ENCODE data around the gene PPT2. TPM values are rescaled to one million over a fixed set of nuclear protein-coding genes. Genes with fewer than 3 reads are reported as not detected.
A peak's percentile ranks its signal among the peaks of the same experiment; 100 is the strongest.

PPT2 gene
- total and polyA plus RNA-seq, 2 of the 13 experiments (the other 11 are each of a cell fraction or from before 2014, with no cell fraction given), result 39.2 to 61.8 TPM

DNA sequence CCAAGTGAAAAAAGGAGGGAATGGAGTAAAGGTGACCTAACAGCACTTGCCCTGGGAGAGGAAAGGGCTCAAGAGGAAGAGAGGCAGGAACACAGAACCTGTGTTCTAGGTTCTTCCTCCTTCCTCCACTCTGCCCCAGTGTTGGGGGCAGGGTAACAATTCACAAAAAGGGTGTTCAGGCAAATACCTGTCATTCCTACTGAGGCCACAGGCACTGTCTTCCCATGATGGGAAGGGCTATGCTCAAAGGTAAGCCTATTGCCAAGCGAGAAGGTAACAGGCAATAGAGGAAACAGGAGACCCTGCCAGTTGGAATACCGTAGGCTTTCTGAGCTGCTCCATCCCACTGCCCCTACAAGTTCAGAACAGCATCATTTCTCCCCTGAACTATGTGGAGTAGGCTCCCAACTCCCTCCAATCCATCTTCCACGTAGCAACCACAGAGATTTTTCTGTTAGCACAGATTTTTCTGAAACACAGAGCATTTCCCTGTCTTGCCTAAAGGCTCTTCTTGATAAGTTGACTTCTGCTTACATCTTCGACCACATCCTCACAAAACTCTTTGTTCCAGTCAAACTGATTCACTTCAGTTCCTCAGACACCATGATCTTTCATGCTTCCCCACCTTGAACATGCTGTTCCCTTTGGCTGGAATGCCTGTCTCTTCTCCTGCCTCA is 19.2 kb downstream of the PPT2 start (continued):
- TF ChIP-seq GMEB2 (CRISPR knock-in tag; IDR thresholded peaks at IDR 0.05; ENCODE audit: low read depth), result no peak
- TF ChIP-seq TOE1 (CRISPR knock-in tag; IDR thresholded peaks at IDR 0.05), result no peak
- no peak for TF ChIP-seq KDM5A (IDR thresholded peaks at IDR 0.05; ENCODE audit: borderline replicate concordance, low read length)
- TF ChIP-seq, protein P1, sequence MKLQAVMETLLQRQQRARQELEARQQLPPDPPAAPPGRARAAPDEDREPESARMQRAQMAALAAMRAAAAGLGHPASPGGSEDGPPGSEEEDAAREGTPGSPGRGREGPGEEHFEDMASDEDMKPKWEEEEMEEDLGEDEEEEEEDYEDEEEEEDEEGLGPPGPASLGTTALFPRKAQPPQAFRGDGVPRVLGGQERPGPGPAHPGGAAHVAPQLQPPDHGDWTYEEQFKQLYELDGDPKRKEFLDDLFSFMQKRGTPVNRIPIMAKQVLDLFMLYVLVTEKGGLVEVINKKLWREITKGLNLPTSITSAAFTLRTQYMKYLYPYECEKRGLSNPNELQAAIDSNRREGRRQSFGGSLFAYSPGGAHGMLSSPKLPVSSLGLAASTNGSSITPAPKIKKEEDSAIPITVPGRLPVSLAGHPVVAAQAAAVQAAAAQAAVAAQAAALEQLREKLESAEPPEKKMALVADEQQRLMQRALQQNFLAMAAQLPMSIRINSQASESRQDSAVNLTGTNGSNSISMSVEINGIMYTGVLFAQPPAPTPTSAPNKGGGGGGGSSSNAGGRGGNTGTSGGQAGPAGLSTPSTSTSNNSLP (IDR thresholded peaks at IDR 0.05; ENCODE audit: low read depth, low read length), result no peak

DNA sequence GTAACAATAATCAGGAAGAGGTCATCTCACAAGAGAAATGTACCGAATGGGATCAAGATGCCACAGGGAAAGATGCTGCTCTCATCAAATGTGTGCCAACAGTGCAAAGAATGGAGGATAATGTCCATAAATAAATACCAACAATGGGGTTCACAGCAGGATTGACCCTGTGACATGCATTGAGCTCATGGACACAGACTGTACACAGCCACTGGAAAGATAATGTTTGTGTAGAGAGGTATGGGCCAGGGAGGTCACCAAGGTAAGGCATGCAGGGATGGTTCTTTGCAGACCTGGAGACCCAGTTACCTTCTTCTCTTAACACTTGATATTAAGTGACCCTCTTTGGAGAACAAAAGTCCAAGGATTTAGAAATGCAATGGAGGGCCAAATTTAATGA is 20.5 kb downstream of the PPT2 start:
- POLR2A ChIA-PET, result interaction anchor here (1.0 kb wide), 1 partner anchor 21 kb away, joined by 3 read pairs; no protein-coding TSS in a partner anchor
- no peaks in the 10 kb centered on the region; a peak in 1 of 5 replicates for H3K27me3 ChIP-seq (ENCODE audit: control insufficient read depth in 1 of 2, insufficient read depth in 2 of 2, low read length in 2 of 2)
- no peak overlapping the region for H2AFZ ChIP-seq (ENCODE audit: low read length)
- ATAC-seq, result no peak
- peaks cover 52% of the 10 kb centered on the region for H3K4me1 ChIP-seq (ENCODE audit: insufficient read depth, low read length)
- no peaks in the 10 kb centered on the region for H4K20me1 ChIP-seq (ENCODE audit: insufficient read depth, low read length)
- peaks cover 13 to 21% of the 10 kb centered on the region in 2 experiments for H3K36me3 ChIP-seq (replicated peaks in 1 of 2; ENCODE audit: control insufficient read depth in 1 of 2, insufficient read depth in 2 of 2, low read length in 2 of 2)
- FAIRE-seq, result no peak
- BruUV-seq (replicated peaks), result no TSS peak
- H3K9ac ChIP-seq (ENCODE audit: insufficient read depth, low read depth, low read length), result no peak overlapping the region
- CTCF ChIA-PET (ENCODE audit: low intra/inter-chr PET ratio, low total read pairs), result no interaction called here
- no peak for DNase-seq (ENCODE audit: low spot score)
- in situ Hi-C loops (cut with HindIII; ENCODE audit: extremely low pct_ligation_motif_present, low pct_unique_long_range_greater_than_20kb) (no loop called here), intact Hi-C loops (cut with micrococcal nuclease; ENCODE audit: unreplicated experiment) (no loop called here)
- peak overlapping the region in 2 of 3 experiments; percentile 98; a peak in 3 of 6 replicates for H3K4me3 ChIP-seq (replicated peaks in 1 of 3; ENCODE audit: insufficient read depth in 1 of 3, low read depth in 2 of 3, low read length in 3 of 3)
- no peaks in the 10 kb centered on the region for H3K9me3 ChIP-seq (ENCODE audit: low read length)
- peak overlapping the region; percentile 88 for H3K4me2 ChIP-seq (ENCODE audit: low read depth, low read length)
- H3K79me2 ChIP-seq (ENCODE audit: insufficient read depth, low read length), result peaks cover 46% of the 10 kb centered on the region
- WGBS (ENCODE audit: low lambda C conversion rate), result 97% methylated on average over 1 of the region's 1 CpG
- H3K27ac ChIP-seq (ENCODE audit: extremely low read length, insufficient read depth, low read length), result no peak overlapping the region
- TF ChIP-seq ZNF205 (CRISPR knock-in tag; IDR thresholded peaks at IDR 0.05) (no peak), ZNF33A (CRISPR knock-in tag; IDR thresholded peaks at IDR 0.05; ENCODE audit: borderline replicate concordance) (no peak), ZNF572 (CRISPR knock-in tag; IDR thresholded peaks at IDR 0.05) (no peak), MBD4 (IDR thresholded peaks at IDR 0.05; ENCODE audit: borderline replicate concordance, low read length) (no peak), HNF1A (IDR thresholded peaks at IDR 0.05; ENCODE audit: low read depth) (no peak), HNF1A (CRISPR knock-in tag; IDR thresholded peaks at IDR 0.05; ENCODE audit: borderline replicate concordance) (no peak), ZNF44 (CRISPR knock-in tag; IDR thresholded peaks at IDR 0.05) (no peak)
- TF ChIP-seq, protein P2, sequence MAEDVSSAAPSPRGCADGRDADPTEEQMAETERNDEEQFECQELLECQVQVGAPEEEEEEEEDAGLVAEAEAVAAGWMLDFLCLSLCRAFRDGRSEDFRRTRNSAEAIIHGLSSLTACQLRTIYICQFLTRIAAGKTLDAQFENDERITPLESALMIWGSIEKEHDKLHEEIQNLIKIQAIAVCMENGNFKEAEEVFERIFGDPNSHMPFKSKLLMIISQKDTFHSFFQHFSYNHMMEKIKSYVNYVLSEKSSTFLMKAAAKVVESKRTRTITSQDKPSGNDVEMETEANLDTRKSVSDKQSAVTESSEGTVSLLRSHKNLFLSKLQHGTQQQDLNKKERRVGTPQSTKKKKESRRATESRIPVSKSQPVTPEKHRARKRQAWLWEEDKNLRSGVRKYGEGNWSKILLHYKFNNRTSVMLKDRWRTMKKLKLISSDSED (CRISPR knock-in tag; IDR thresholded peaks at IDR 0.05), result no peak
